ENCODE results near the gene SCARB1. TPM values are rescaled to one million over a fixed set of nuclear protein-coding genes. Genes with fewer than 3 reads are reported as not detected.

Gene SCARB1
- total RNA-seq, 1 donor from 2014 or later, result 21.5 TPM

GRCh38 chr12:124757329-124757728, 106.3 kb downstream of the SCARB1 start:
- Mint-ChIP-seq H3K27ac (no peak overlapping the region), H3K36me3 (ENCODE audit: insufficient read depth) (no peaks in the 10 kb centered on the region), H3K4me3 (ENCODE audit: low read depth) (no peak overlapping the region), H3K27me3 (peaks cover 29% of the 10 kb centered on the region), H3K4me1 (ENCODE audit: low read depth) (no peaks in the 10 kb centered on the region), H3K9me3 (ENCODE audit: low read depth) (peaks cover 13% of the 10 kb centered on the region)
- no peak for TF ChIP-seq CTCF (IDR thresholded peaks at IDR 0.05; ENCODE audit: unreplicated experiment)
- no peak for DNase-seq (ENCODE audit: low spot score, unreplicated experiment)

- no peak for TF ChIP-seq CTCF (IDR thresholded peaks at IDR 0.05; ENCODE audit: unreplicated experiment)
- H3K36me3 Mint-ChIP-seq (ENCODE audit: insufficient read depth), result no peaks in the 10 kb centered on the region
- no peaks in the 10 kb centered on the region for H3K4me1 Mint-ChIP-seq (ENCODE audit: low read depth)
- no peak overlapping the region for H3K27ac Mint-ChIP-seq
- peaks cover 28% of the 10 kb centered on the region for H3K27me3 Mint-ChIP-seq
- H3K9me3 Mint-ChIP-seq (ENCODE audit: low read depth), result peaks cover 13% of the 10 kb centered on the region
- no peak for DNase-seq (ENCODE audit: low spot score, unreplicated experiment)
- H3K4me3 Mint-ChIP-seq (ENCODE audit: low read depth), result no peak overlapping the region
These were observed 106.9 kb downstream of the SCARB1 start for GRCh38 chr12:124756760-124757159.

GRCh38 chr12:124756166-124756565, 107.5 kb downstream of the SCARB1 start:
- Mint-ChIP-seq H3K4me1 (ENCODE audit: low read depth) (peaks cover 2% of the 10 kb centered on the region), H3K9me3 (ENCODE audit: low read depth) (peaks cover 13% of the 10 kb centered on the region), H3K4me3 (ENCODE audit: low read depth) (no peak overlapping the region), H3K27me3 (peaks cover 28% of the 10 kb centered on the region), H3K27ac (no peak overlapping the region), H3K36me3 (ENCODE audit: insufficient read depth) (no peaks in the 10 kb centered on the region)
- no peak for DNase-seq (ENCODE audit: low spot score, unreplicated experiment)
- TF ChIP-seq CTCF (IDR thresholded peaks at IDR 0.05; ENCODE audit: unreplicated experiment), result no peak

GRCh38 chr12:124755801-124756148, 107.9 kb downstream of the SCARB1 start:
- H3K4me3 Mint-ChIP-seq (ENCODE audit: low read depth), result no peak overlapping the region
- no peak for DNase-seq (ENCODE audit: low spot score, unreplicated experiment)

GRCh38 chr12:124754949-124755800, 108.5 kb downstream of the SCARB1 start:
- Mint-ChIP-seq H3K27me3 (peaks cover 24% of the 10 kb centered on the region), H3K9me3 (ENCODE audit: low read depth) (peaks cover 13% of the 10 kb centered on the region), H3K4me1 (ENCODE audit: low read depth) (peaks cover 5% of the 10 kb centered on the region), H3K36me3 (ENCODE audit: insufficient read depth) (no peaks in the 10 kb centered on the region), H3K4me3 (ENCODE audit: low read depth) (no peak overlapping the region), H3K27ac (no peak overlapping the region)
- DNase-seq (ENCODE audit: low spot score, unreplicated experiment), result no peak
- no peak for TF ChIP-seq CTCF (IDR thresholded peaks at IDR 0.05; ENCODE audit: unreplicated experiment)

More at GRCh38 chr12:124755801-124756148, 107.9 kb downstream of the SCARB1 start:
- no peak overlapping the region for H3K27ac Mint-ChIP-seq
- H3K36me3 Mint-ChIP-seq (ENCODE audit: insufficient read depth), result no peaks in the 10 kb centered on the region
- H3K27me3 Mint-ChIP-seq, result peaks cover 28% of the 10 kb centered on the region
- H3K4me1 Mint-ChIP-seq (ENCODE audit: low read depth), result peaks cover 5% of the 10 kb centered on the region
- peaks cover 13% of the 10 kb centered on the region for H3K9me3 Mint-ChIP-seq (ENCODE audit: low read depth)
- TF ChIP-seq CTCF (IDR thresholded peaks at IDR 0.05; ENCODE audit: unreplicated experiment), result no peak

All from progenitor cell of endocrine pancreas (in vitro differentiated cells).